Psoas muscle (tissue), 8 donors: ENCODE results near the gene TMEM222. TPM values are rescaled to one million over a fixed set of nuclear protein-coding genes. Genes with fewer than 3 reads are reported as not detected.
A peak's percentile ranks its signal among the peaks of the same experiment; 100 is the strongest.

ENCODE experiments used
- ATAC-seq, 4 donors: fragments of 200-7000 bp; cut with Tn5 transposase; one replicate each; pipeline ENCODE4 v1.9.1; 2020; ENCODE audit warnings: moderate library complexity in 3 of 4, mild to moderate bottlenecking in 2 of 4
- DNase-seq, 2 donors: peaks; one replicate each; pipeline ENCODE4 v3.0.0-alpha.2; 2020
- H3K27ac ChIP-seq: fragments of 200-600 bp; one replicate; pipeline ENCODE4 v1.8.0; 2022
- H3K27me3 ChIP-seq, 3 donors: fragments of 200-600 bp in 1 of 3; one replicate each; pipeline versions ENCODE4 v1.6.1 to v1.8.0; 2013 to 2022; ENCODE audit warnings: low read length in 2 of 3, mild to moderate bottlenecking in 2 of 3, moderate library complexity in 1 of 3; ENCODE audit not compliant: insufficient read depth in 3 of 3
- H3K36me3 ChIP-seq, 2 donors: fragments of 200-600 bp in 1 of 2; one replicate each; pipeline versions ENCODE4 v1.6.1 to v1.8.0; 2013 to 2022; ENCODE audit warnings: low read depth in 1 of 2, mild to moderate bottlenecking in 1 of 2, moderate library complexity in 1 of 2; ENCODE audit not compliant: insufficient read depth in 1 of 2
- H3K4me1 ChIP-seq: fragments of 200-600 bp; one replicate; pipeline ENCODE4 v1.8.0; 2022
- H3K4me3 ChIP-seq: fragments of 200-600 bp; one replicate; pipeline ENCODE4 v1.8.0; 2022; ENCODE audit warnings: mild to moderate bottlenecking
- H3K9me3 ChIP-seq: fragments of 200-600 bp; one replicate; pipeline ENCODE4 v1.8.0; 2022
- CTCF ChIP-seq: fragments of 200-600 bp; IDR thresholded peaks from one replicate; pipeline ENCODE4 v1.8.0; 2022; ENCODE audit warnings: antibody characterized with exemption
- WGBS, 3 donors: extraction: QIAGEN DNeasy Blood & Tissue Kit; methylation state at CpG; one replicate each; pipeline versions ENCODE4 v1.1.6 to v1.1.7; 2013; 5-methylcytosine and 5-hydroxymethylcytosine counted together
- intact Hi-C, 2 donors: fragments of 100-400 bp; cut with DNase I; formaldehyde crosslinking; loops; one replicate each; pipeline versions ENCODE4 v1.11.0 to v1.14.2; 2022
- polyA plus RNA-seq, 3 donors: library from polyadenylated mRNA; stranded (reverse); fragments of 200-250 nt; gene quantifications; one replicate each; pipeline ENCODE4 v1.2.3, GENCODE V29; 2013
- total RNA-seq, 4 donors: library from RNA; stranded (reverse); fragmentation: NEBNext Ultra II Directional in 2 of 4; extraction: Animal tissue kit (Norgen Biotek cat#: 25700) in 2 of 4; gene quantifications; one replicate each; pipeline versions ENCODE4 v1.2.1 to v1.2.4, GENCODE V29; 2021 to 2023
- donor health status: healthy with polysubstance abuse.
- donor health status: DM: no; HTN: no; CAD: no; lungs with moderate emphysema.
- donor health status: Bipolar disorder and iron deficiency.
- donor health status: healthy.
- donor health status: DM: yes; HTN: yes; CAD: no.
- donor health status: DM: no; HTN: no; CAD: no.
- donor health status: DM: no; HTN: no; CAD: no.
- donor health status: DM: yes; HTN: yes; CAD: no.

The TMEM222 gene
- total and polyA plus RNA-seq, 7 donors = 20.7 to 50.2 (median 30.8) TPM

GRCh38 chr1:27345272-27345671 lies 23.3 kb downstream of the TMEM222 start:
- no peak overlapping the region for H3K4me3 ChIP-seq
- no peaks in the 10 kb centered on the region for H3K36me3 ChIP-seq
- H3K27me3 ChIP-seq = peaks cover 0 to 20% (median 17%) of the 10 kb centered on the region in 3 donors
- H3K9me3 ChIP-seq = no peaks in the 10 kb centered on the region
- ATAC-seq (no peak), DNase-seq (no peak)
- WGBS, 3 donors = 79 to 87% (median 81%) methylated on average over 12 of the region's 12 CpGs
- H3K4me1 ChIP-seq = peaks cover 4% of the 10 kb centered on the region
- H3K27ac ChIP-seq = no peak overlapping the region
- intact Hi-C loops = loop anchor here in 1 of 2 donors (10.0 kb wide), 1 partner anchor 1670 kb away; no protein-coding TSS in a partner anchor
- TF ChIP-seq CTCF = no peak

- intact Hi-C loops = loop anchor here in 1 of 2 donors (10.0 kb wide), 1 partner anchor 1672 kb away; no protein-coding TSS in a partner anchor
- peaks cover 0 to 27% (median 24%) of the 10 kb centered on the region in 3 donors for H3K27me3 ChIP-seq
- H3K27ac ChIP-seq = no peak overlapping the region
- H3K4me1 ChIP-seq = peaks cover 7% of the 10 kb centered on the region
- no peak for TF ChIP-seq CTCF
- ATAC-seq = no peak
- 86 to 90% (median 87%) methylated on average over 8 of the region's 8 CpGs for WGBS, 3 donors
- DNase-seq = no peak
- no peaks in the 10 kb centered on the region for H3K36me3 ChIP-seq
- H3K4me3 ChIP-seq = no peak overlapping the region
- no peaks in the 10 kb centered on the region for H3K9me3 ChIP-seq
Measured at GRCh38 chr1:27346357-27346756, 24.4 kb downstream of the TMEM222 start.

GRCh38 chr1:27346991-27347624 lies 25.1 kb downstream of the TMEM222 start:
- intact Hi-C loops = loop anchor here in 1 of 2 donors (10.0 kb wide), 1 partner anchor 1672 kb away; no protein-coding TSS in a partner anchor
- 75 to 76% (median 75%) methylated on average over 13 to 14 of the region's 14 CpGs for WGBS, 3 donors
- ATAC-seq = no peak

GRCh38 chr1:27348861-27349783 lies 27.2 kb downstream of the TMEM222 start:
- WGBS, 3 donors = 19 to 32% (median 26%) methylated on average over 35 to 51 of the region's 51 CpGs
- no peak for DNase-seq
- Histone ChIP-seq H3K9me3 (no peaks in the 10 kb centered on the region), H3K27me3 (peaks cover 0 to 27% (median 24%) of the 10 kb centered on the region in 3 donors), H3K4me1 (peaks cover 7% of the 10 kb centered on the region), H3K4me3 (peak overlapping the region; percentile 56), H3K36me3 (no peaks in the 10 kb centered on the region), H3K27ac (no peak overlapping the region)
- TF ChIP-seq CTCF = no peak
- peak; percentile 26 to 38 (median 34) for ATAC-seq
- intact Hi-C loops = loop anchor here in 1 of 2 donors (10.0 kb wide), 1 partner anchor 1674 kb away; no protein-coding TSS in a partner anchor

More at GRCh38 chr1:27346991-27347624, 25.1 kb downstream of the TMEM222 start:
- Histone ChIP-seq H3K9me3 (no peaks in the 10 kb centered on the region), H3K27ac (no peak overlapping the region), H3K27me3 (peaks cover 0 to 27% (median 24%) of the 10 kb centered on the region in 3 donors), H3K4me1 (peaks cover 7% of the 10 kb centered on the region), H3K36me3 (no peaks in the 10 kb centered on the region), H3K4me3 (no peak overlapping the region)
- no peak for DNase-seq
- TF ChIP-seq CTCF = no peak
